ENCODE data around the gene OR6K2.
"Not testable (repeated sequence)": the region's sequence is repeated elsewhere in the genome, so short reads cannot be mapped to it uniquely, and the experiment has no call there.

Gene OR6K2

GRCh38 chr1:158714754-158715153 is 14.3 kb upstream of the OR6K2 start:
- peaks cover 13% of the 10 kb centered on the region for H3K27me3 Mint-ChIP-seq (ENCODE audit: low read depth, poor library complexity)
- H3K4me1 Mint-ChIP-seq, result no peaks in the 10 kb centered on the region
- H3K36me3 Mint-ChIP-seq (ENCODE audit: low read depth), result no peaks in the 10 kb centered on the region
- TF ChIP-seq, protein P1, sequence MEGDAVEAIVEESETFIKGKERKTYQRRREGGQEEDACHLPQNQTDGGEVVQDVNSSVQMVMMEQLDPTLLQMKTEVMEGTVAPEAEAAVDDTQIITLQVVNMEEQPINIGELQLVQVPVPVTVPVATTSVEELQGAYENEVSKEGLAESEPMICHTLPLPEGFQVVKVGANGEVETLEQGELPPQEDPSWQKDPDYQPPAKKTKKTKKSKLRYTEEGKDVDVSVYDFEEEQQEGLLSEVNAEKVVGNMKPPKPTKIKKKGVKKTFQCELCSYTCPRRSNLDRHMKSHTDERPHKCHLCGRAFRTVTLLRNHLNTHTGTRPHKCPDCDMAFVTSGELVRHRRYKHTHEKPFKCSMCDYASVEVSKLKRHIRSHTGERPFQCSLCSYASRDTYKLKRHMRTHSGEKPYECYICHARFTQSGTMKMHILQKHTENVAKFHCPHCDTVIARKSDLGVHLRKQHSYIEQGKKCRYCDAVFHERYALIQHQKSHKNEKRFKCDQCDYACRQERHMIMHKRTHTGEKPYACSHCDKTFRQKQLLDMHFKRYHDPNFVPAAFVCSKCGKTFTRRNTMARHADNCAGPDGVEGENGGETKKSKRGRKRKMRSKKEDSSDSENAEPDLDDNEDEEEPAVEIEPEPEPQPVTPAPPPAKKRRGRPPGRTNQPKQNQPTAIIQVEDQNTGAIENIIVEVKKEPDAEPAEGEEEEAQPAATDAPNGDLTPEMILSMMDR (IDR thresholded peaks at IDR 0.05), result no peak
- H3K4me3 Mint-ChIP-seq, result no peak overlapping the region
- H3K27ac Mint-ChIP-seq, result no peak overlapping the region
- DNase-seq, result no peak
- H3K9me3 Mint-ChIP-seq, result no peaks in the 10 kb centered on the region

- TF ChIP-seq, protein P1 (IDR thresholded peaks at IDR 0.05), result no peak
- H3K36me3 Mint-ChIP-seq (ENCODE audit: low read depth), result no peaks in the 10 kb centered on the region
- H3K4me1 Mint-ChIP-seq, result no peaks in the 10 kb centered on the region
- no peak overlapping the region for H3K27ac Mint-ChIP-seq
- no peak overlapping the region for H3K4me3 Mint-ChIP-seq
- DNase-seq, result no peak
- H3K9me3 Mint-ChIP-seq, result no peaks in the 10 kb centered on the region
- H3K27me3 Mint-ChIP-seq (ENCODE audit: low read depth, poor library complexity), result peaks cover 13% of the 10 kb centered on the region
These were observed 10.6 kb upstream of the OR6K2 start for GRCh38 chr1:158711098-158711497.

DNA sequence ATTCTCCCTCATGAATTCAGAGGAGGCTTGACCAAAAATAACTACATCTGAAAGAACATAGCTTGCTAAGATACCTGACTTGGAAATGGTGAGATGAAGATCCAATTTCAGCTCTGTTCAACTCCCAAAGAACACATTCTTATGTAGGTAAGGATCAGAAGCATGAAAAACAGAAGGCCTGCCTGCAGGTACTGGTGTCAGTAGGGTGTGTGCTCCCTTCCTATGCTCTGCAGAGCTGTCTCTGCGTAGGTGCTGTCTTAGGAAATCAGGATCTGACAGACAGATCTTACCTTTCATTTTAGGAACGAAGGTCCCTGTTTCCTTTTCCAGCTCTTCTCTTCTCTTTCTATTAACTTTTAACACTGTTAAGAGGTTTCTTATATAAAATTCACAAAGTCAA is 5.6 kb upstream of the OR6K2 start:
- Mint-ChIP-seq H3K27me3 (ENCODE audit: low read depth, poor library complexity) (no peaks in the 10 kb centered on the region), H3K9me3 (no peaks in the 10 kb centered on the region), H3K36me3 (ENCODE audit: low read depth) (no peaks in the 10 kb centered on the region), H3K4me3 (no peak overlapping the region), H3K27ac (no peak overlapping the region), H3K4me1 (no peaks in the 10 kb centered on the region)
- DNase-seq, result no peak
- TF ChIP-seq, protein P1 (IDR thresholded peaks at IDR 0.05), result no peak

DNA sequence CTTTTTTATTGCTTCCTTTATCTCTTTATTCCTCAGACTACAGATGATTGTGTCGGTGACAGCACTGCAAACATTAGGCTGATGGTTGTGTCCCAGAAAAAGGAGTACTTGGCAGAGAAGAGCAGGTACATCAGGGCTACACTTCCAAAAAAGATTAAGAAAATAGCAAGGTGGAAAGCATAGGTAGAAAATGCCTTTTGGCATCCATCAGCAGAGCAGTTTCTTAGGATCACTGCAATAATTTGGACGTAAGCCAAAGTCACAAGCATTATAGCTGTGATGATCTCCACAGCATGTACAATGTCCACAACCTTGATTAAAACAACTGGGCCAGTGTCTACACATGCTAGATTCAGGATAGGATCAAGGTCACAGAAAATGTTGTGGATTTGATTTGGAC is 5.9 kb downstream of the OR6K2 start:
- Mint-ChIP-seq H3K27me3 (ENCODE audit: low read depth, poor library complexity) (peaks cover 5% of the 10 kb centered on the region), H3K27ac (no peak overlapping the region), H3K4me3 (no peak overlapping the region), H3K36me3 (ENCODE audit: low read depth) (no peaks in the 10 kb centered on the region), H3K4me1 (no peaks in the 10 kb centered on the region), H3K9me3 (no peaks in the 10 kb centered on the region)
- no peak for DNase-seq
- TF ChIP-seq, protein P1 (IDR thresholded peaks at IDR 0.05), result no peak

- Mint-ChIP-seq H3K27ac (no peak overlapping the region), H3K36me3 (ENCODE audit: low read depth) (no peaks in the 10 kb centered on the region), H3K4me3 (no peak overlapping the region), H3K27me3 (ENCODE audit: low read depth, poor library complexity) (peaks cover 5% of the 10 kb centered on the region), H3K9me3 (no peaks in the 10 kb centered on the region), H3K4me1 (no peaks in the 10 kb centered on the region)
- TF ChIP-seq, protein P1 (IDR thresholded peaks at IDR 0.05), result no peak
- DNase-seq, result no peak
These were observed 8.1 kb downstream of the OR6K2 start for GRCh38 chr1:158692356-158692755.

- no peak overlapping the region for H3K4me3 Mint-ChIP-seq
- H3K9me3 Mint-ChIP-seq, result no peaks in the 10 kb centered on the region
- no peaks in the 10 kb centered on the region for H3K36me3 Mint-ChIP-seq (ENCODE audit: low read depth)
- TF ChIP-seq, protein P1 (IDR thresholded peaks at IDR 0.05), result no peak
- peaks cover 5% of the 10 kb centered on the region for H3K27me3 Mint-ChIP-seq (ENCODE audit: low read depth, poor library complexity)
- no peaks in the 10 kb centered on the region for H3K4me1 Mint-ChIP-seq
- DNase-seq, result no peak
- no peak overlapping the region for H3K27ac Mint-ChIP-seq
These were observed 8.5 kb downstream of the OR6K2 start for GRCh38 chr1:158691907-158692306.

DNA sequence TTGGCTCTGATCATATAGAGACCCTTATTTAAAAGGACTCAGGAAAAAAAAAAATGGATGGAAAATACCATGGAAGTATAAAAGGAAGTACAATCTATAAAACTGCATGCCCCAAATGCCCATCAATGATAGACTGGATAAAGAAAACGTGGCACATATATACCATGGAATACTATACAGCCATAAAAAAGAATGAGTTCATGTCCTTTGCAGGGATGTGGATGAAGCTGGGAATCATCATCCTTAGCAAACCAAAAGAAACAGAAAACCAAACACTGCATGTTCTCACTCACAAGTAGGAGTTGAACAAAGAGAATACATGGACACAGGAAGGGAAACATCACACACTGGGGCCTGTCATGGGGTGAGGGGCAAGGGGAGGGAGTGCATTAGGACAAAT is 9.3 kb downstream of the OR6K2 start:
- H3K9me3 Mint-ChIP-seq; H3K27ac Mint-ChIP-seq; H3K36me3 Mint-ChIP-seq (ENCODE audit: low read depth); H3K4me1 Mint-ChIP-seq; H3K27me3 Mint-ChIP-seq (ENCODE audit: low read depth, poor library complexity); H3K4me3 Mint-ChIP-seq; DNase-seq: not testable (repeated sequence)
